ENCODE measurements around the gene PHIP.

Gene PHIP

GRCh38 chr6:78966542-78966941, 111.5 kb downstream of the PHIP start:
- DNase-seq (ENCODE audit: low spot score), result no peak
- no peak for TF ChIP-seq CTCF (IDR thresholded peaks at IDR 0.05; ENCODE audit: extremely low read depth, insufficient read depth, missing control alignments)
- in situ Hi-C loops (cut with MboI; ENCODE audit: low pct_unique_long_range_greater_than_20kb, low sequenced_read_pairs, unreplicated experiment), result no loop called here

GRCh38 chr6:78962448-78962847, 115.6 kb downstream of the PHIP start:
- in situ Hi-C loops (cut with MboI; ENCODE audit: low pct_unique_long_range_greater_than_20kb, low sequenced_read_pairs, unreplicated experiment), result no loop called here
- TF ChIP-seq CTCF (IDR thresholded peaks at IDR 0.05; ENCODE audit: extremely low read depth, insufficient read depth, missing control alignments), result no peak

GRCh38 chr6:78954740-78955139, 123.3 kb downstream of the PHIP start:
- in situ Hi-C loops (cut with MboI; ENCODE audit: low pct_unique_long_range_greater_than_20kb, low sequenced_read_pairs, unreplicated experiment), result no loop called here
- DNase-seq (ENCODE audit: low spot score), result no peak
- TF ChIP-seq CTCF (IDR thresholded peaks at IDR 0.05; ENCODE audit: extremely low read depth, insufficient read depth, missing control alignments), result no peak

More at GRCh38 chr6:78962448-78962847, 115.6 kb downstream of the PHIP start:
- DNase-seq (ENCODE audit: low spot score), result no peak

- in situ Hi-C loops (cut with MboI; ENCODE audit: low pct_unique_long_range_greater_than_20kb, low sequenced_read_pairs, unreplicated experiment), result no loop called here
Measured at GRCh38 chr6:78953798-78954197, 124.3 kb downstream of the PHIP start.

GRCh38 chr6:78952362-78952761, 125.7 kb downstream of the PHIP start:
- no peak for TF ChIP-seq CTCF (IDR thresholded peaks at IDR 0.05; ENCODE audit: extremely low read depth, insufficient read depth, missing control alignments)
- DNase-seq (ENCODE audit: low spot score), result no peak
- in situ Hi-C loops (cut with MboI; ENCODE audit: low pct_unique_long_range_greater_than_20kb, low sequenced_read_pairs, unreplicated experiment), result no loop called here

More at GRCh38 chr6:78953798-78954197, 124.3 kb downstream of the PHIP start:
- no peak for TF ChIP-seq CTCF (IDR thresholded peaks at IDR 0.05; ENCODE audit: extremely low read depth, insufficient read depth, missing control alignments)
- DNase-seq (ENCODE audit: low spot score), result no peak

- no peak for DNase-seq (ENCODE audit: low spot score)
- in situ Hi-C loops (cut with MboI; ENCODE audit: low pct_unique_long_range_greater_than_20kb, low sequenced_read_pairs, unreplicated experiment), result no loop called here
- no peak for TF ChIP-seq CTCF (IDR thresholded peaks at IDR 0.05; ENCODE audit: extremely low read depth, insufficient read depth, missing control alignments)
Measured at GRCh38 chr6:78948785-78949184, 129.3 kb downstream of the PHIP start.

- DNase-seq (ENCODE audit: low spot score), result no peak
- no peak for TF ChIP-seq CTCF (IDR thresholded peaks at IDR 0.05; ENCODE audit: extremely low read depth, insufficient read depth, missing control alignments)
- in situ Hi-C loops (cut with MboI; ENCODE audit: low pct_unique_long_range_greater_than_20kb, low sequenced_read_pairs, unreplicated experiment), result no loop called here
Measured at GRCh38 chr6:78947962-78948361, 130.1 kb downstream of the PHIP start.
